Measurements from ENCODE around the gene SAMD7. TPM values are rescaled to one million over a fixed set of nuclear protein-coding genes. Genes with fewer than 3 reads are reported as not detected.

Gene SAMD7
- total and polyA plus RNA-seq, 9 of the 15 experiments (the other 6 are each of a cell fraction or from before 2014, with no cell fraction given), result not detected

GRCh38 chr3:169913323-169913722 is 2.0 kb downstream of the SAMD7 start:
- H3K36me3 ChIP-seq (ENCODE audit: control insufficient read depth, insufficient read depth, low read length), result no peaks in the 10 kb centered on the region
- ATAC-seq, result no peak
- no peak for FAIRE-seq
- no peak overlapping the region for H3K9ac ChIP-seq (ENCODE audit: insufficient read depth in 1 of 2, low read depth in 2 of 2, low read length in 2 of 2)
- no peaks in the 10 kb centered on the region for H3K9me3 ChIP-seq (replicated peaks; ENCODE audit: control insufficient read depth, insufficient read depth, low read depth, low read length)
- H3K4me2 ChIP-seq (ENCODE audit: insufficient read depth, low read length), result no peak overlapping the region
- H4K20me1 ChIP-seq (replicated peaks; ENCODE audit: control insufficient read depth, insufficient read depth, low read length), result no peaks in the 10 kb centered on the region
- ChIA-PET POLR2A (no interaction called here), CTCF (ENCODE audit: low intra/inter-chr PET ratio) (no interaction called here)
- H3K4me3 ChIP-seq, result no peak overlapping the region
- H3K79me2 ChIP-seq (ENCODE audit: control insufficient read depth, insufficient read depth, low read length), result no peaks in the 10 kb centered on the region
- DNase-seq (ENCODE audit: extremely low read depth in 1 of 4, low spot score in 3 of 4), result no peak
- no TSS peak for BruUV-seq (replicated peaks)
- H3K4me1 ChIP-seq (replicated peaks in 1 of 2; ENCODE audit: control insufficient read depth in 2 of 2, insufficient read depth in 2 of 2, low read length in 2 of 2), result 0 out of 5 replicates have a peak, but pooled peaks cover 0 to 10% of the 10 kb centered on the region in 2 experiments
- no peak overlapping the region for H2AFZ ChIP-seq (ENCODE audit: low read depth, low read length)
- H3K27ac ChIP-seq (ENCODE audit: extremely low read depth, low read depth, low read length), result no peak overlapping the region
- H3K9me1 ChIP-seq (ENCODE audit: control insufficient read depth, insufficient read depth, low read length), result no peaks in the 10 kb centered on the region
- in situ Hi-C loops (cut with MboI) (no loop called here), intact Hi-C loops (cut with micrococcal nuclease) (no loop called here)
- H3K27me3 ChIP-seq (ENCODE audit: control insufficient read depth in 2 of 2, insufficient read depth in 2 of 2, low read length in 2 of 2), result no peaks in the 10 kb centered on the region
- WGBS (ENCODE audit: insufficient coverage, low coverage, missing lambda C conversion rate), result 42% methylated on average over 3 of the region's 3 CpGs
- no peak for TF ChIP-seq KHSRP (IDR thresholded peaks at IDR 0.05)
- TF ChIP-seq ZNF511 (CRISPR knock-in tag; IDR thresholded peaks at IDR 0.05), result no peak
- no peak for TF ChIP-seq STAT6 (CRISPR knock-in tag; IDR thresholded peaks at IDR 0.05)
- no peak for TF ChIP-seq SRF (CRISPR knock-in tag; IDR thresholded peaks at IDR 0.05)
- TF ChIP-seq, protein P1, sequence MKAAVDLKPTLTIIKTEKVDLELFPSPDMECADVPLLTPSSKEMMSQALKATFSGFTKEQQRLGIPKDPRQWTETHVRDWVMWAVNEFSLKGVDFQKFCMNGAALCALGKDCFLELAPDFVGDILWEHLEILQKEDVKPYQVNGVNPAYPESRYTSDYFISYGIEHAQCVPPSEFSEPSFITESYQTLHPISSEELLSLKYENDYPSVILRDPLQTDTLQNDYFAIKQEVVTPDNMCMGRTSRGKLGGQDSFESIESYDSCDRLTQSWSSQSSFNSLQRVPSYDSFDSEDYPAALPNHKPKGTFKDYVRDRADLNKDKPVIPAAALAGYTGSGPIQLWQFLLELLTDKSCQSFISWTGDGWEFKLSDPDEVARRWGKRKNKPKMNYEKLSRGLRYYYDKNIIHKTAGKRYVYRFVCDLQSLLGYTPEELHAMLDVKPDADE (conservative IDR thresholded peaks at IDR 0.05; ENCODE audit: control insufficient read depth, low read depth, low read length), result no peak
- TF ChIP-seq RUNX1 (IDR thresholded peaks at IDR 0.05; ENCODE audit: low read depth), result no peak
- TF ChIP-seq NONO (IDR thresholded peaks at IDR 0.05; ENCODE audit: low read depth in 2 of 2, low read length in 1 of 2), result no peak
- no peak for TF ChIP-seq ZNF280B (CRISPR knock-in tag; IDR thresholded peaks at IDR 0.05)
- TF ChIP-seq MXD1 (CRISPR knock-in tag; IDR thresholded peaks at IDR 0.05; ENCODE audit: borderline replicate concordance, poor library complexity, severe bottlenecking), result no peak
- TF ChIP-seq ZNF324 (CRISPR knock-in tag; IDR thresholded peaks at IDR 0.05), result no peak
- TF ChIP-seq HDAC6 (IDR thresholded peaks at IDR 0.05; ENCODE audit: low read depth, low read length), result no peak
- no peak for TF ChIP-seq ESRRB (CRISPR knock-in tag; IDR thresholded peaks at IDR 0.05; ENCODE audit: borderline replicate concordance)

Measured in K562 (cell line).